GM19099 (cell line): ENCODE results near the gene ANKRD18B.

Experiments used
- POLR2A ChIP-seq: IDR thresholded peaks from 3 replicates; pipeline ENCODE4 v1.6.1; 2011; ENCODE audit warnings: low read depth; ENCODE audit not compliant: insufficient read length; ENCODE audit errors: extremely low read depth

Gene ANKRD18B

GRCh38 chr9:33619666-33620404 is 95.8 kb downstream of the ANKRD18B start:
- no peak for TF ChIP-seq POLR2A

- TF ChIP-seq POLR2A: no peak
Measured at GRCh38 chr9:33620738-33621439, 96.8 kb downstream of the ANKRD18B start.
